ENCODE results near the gene SMARCC2.

DNA sequence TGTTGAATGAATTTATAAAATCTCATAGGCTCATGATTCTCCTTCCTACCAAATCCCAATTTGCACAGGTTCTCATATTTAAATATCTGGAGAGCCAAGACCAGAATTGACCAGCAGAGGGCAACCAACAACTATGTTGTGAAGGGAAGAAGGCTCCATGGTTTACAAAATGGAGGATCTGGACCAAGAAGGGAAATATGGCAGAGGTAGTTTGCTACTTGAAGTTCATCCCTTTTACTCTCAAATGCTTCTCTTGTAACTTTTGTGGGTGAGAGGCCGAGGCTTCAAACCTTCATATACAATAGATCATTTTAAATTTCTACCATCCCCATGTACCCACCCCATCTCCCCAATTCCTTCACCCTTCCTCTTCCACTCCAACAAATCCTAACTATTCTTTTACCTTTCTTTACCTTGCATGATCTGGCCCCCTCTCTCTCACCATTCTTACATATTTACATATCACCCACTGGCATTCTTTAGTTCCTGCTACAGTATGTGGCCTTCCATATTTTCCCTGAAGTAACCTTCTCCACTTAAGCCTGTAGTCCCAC, 3.8 kb upstream of the SMARCC2 start:
- TF ChIP-seq GATA2 (IDR thresholded peaks at IDR 0.05; ENCODE audit: low read depth, low read length) (no peak), GATA3 (IDR thresholded peaks at IDR 0.05; ENCODE audit: low read depth, low read length) (no peak)

Data from SH-SY5Y (cell line).